HPDE6-E6E7 (cell line): Measurements from ENCODE around the gene DHRS2.
"Not testable (repeated sequence)": the region's sequence is repeated elsewhere in the genome, so short reads cannot be mapped to it uniquely, and the experiment has no call there.

Source experiments
- DNase-seq: peaks from one replicate; pipeline ENCODE4 v3.0.0; 2011; ENCODE audit warnings: missing footprints; ENCODE audit errors: extremely low spot score

Gene DHRS2

DNA sequence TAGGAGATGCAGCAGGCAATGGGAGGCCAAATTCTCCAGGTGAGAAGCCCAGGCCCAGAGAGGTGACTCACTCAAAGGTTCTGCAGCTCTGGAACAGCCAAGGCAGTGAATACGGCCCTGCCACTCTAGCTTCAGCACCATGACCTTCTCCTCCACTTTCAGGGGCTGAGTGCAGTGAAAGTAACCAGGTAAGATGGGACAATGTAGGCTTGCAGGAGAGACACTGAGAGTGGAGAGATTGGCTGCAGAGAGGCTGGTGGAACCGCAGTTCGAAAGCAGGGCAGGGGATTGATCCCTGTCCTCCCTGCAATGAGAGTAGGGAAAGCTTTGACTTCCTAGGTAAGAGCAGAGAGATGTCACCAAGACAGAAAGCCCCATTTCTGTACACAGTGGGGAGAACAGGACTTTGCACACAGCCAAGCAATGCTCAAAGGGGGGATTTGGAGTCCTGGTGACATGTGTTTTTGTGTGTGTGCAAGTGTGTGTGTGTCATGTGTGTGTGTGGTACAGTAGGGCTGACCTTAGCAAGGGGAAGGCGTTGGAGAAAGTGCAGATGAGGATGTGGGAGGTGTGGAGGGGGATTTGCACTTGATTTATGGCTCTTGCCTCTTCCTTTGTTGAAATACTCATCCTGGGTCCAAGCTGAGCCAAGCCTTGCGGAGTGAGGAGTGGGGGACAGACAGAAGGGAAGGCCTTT is 12.7 kb downstream of the DHRS2 start:
- DNase-seq = no peak

DNA sequence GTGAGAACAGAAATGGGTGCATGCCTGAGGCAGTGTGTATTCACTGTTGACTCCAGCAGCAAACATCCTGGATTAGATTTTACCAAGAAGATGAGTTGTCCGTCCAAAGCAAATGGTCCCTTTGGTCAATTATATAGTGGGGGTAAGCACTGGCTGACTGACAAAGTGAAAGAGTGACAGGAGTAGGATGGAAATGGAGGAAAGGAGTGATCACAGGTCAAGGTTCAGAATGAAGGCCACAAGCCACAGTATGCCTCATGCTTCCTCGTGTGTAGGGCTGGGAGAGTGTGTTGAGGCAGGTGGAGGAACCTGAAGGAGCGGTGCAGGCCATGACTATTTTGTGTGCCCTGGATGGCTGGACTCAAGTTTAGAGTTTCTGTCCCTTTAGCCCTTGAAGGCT is 14.3 kb downstream of the DHRS2 start:
- DNase-seq = no peak

DNA sequence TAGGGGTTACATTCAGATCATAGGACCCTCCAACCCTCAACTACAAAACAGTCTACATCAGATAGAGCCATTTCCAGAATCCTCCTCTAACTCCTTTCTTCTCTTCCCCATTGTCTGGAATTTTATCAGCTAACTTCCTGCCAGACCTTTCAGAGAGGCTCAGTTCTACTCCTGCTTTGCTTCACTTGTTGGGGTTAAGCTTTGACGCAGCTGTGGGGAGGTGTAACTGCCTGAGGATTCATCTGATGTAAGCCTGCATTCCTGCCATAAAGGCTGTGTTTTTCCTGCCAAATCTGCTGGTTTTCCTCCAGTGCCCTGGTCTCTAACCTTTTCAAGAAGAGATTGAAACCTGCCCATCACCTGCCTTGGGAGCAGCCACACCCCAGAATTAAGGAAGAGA is 16.9 kb downstream of the DHRS2 start:
- no peak for DNase-seq

DNA sequence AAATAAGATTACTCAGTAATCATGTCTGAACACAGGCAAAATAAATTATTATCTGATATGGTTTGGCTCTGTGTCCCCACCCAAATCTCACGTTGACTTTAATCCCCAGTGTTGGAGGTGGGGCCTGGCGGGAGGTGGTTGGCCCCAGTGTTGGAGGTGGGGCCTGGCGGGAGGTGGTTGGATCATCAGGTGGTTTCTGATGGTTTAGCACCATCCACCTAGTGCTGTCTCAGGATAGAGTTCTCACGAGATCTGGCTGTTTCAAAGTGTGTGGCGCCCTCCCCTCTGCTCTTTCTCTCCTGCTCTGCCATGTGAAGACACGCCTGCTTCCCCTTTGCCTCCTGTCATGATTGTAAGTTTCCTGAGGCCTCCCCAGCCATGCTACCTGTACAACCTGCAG is 18.1 kb downstream of the DHRS2 start:
- DNase-seq = no peak

DNA sequence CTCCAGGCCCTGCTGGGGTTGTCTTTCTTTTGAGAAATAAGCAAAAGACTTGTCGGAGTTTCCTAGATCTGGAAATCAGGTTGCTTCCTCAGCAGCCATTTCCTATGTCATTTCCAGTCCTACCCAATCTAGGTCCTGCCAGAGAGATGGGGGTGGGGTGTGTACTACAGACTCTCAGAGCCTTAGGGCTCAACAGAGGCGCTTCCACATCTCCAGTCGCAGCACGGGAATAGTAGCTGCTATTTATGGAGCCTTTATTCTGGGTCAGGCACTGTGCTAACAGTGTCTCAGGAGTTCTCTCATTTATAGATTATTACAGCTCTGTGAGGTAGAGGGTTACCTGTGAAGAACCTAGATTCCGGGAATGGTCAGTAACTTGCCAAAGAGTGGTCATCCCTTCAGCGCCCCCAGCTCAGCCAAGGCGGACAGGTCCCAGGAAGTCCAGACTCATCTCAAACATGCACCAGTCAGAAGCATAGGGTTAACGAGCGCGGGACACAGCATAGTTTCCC is 21.9 kb downstream of the DHRS2 start:
- DNase-seq = no peak

DNA sequence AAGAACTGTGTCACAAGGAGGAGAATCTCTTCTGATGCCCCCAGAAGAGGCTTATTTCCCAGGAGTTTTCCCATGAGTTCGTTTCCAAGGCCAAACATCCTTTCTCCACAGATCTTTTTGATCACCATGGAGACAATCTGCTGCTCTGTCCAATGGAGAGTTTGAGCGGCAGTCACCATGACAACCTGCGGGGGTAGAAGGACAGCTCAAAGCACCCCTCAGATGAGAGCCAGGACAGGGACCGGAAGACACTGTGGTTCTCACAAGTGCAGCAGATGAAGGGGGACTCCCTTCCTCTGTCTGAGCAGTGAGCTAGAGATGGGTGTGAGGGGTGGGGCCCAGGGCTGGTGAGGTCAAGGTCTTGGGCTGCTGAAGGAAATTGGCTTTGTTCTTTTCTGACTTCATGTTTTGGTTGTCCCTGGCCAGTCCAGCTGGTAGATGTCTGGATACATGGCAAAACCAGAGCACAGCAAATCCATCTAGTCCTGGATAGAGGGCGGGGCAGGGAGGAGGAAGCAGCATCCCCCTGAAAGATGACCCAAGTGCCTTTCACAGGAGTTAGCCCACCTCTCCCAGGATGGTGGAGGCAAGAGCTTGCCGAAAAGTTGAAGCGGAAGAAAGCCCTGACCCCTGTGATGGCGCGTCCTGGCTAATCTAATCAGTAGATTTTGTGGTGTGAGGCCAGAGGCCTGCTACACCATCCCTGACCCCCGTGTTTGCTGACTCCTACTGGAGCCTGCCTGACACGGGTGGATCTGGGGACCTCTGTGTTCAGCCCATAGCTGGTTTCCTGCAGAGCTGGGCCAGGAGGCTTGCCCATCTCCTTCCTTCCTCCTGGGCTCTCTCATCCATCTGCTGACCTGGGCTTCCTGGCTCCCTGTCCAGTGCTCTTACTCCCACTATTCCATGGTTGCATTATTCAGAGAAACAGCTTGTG is 24.4 kb downstream of the DHRS2 start:
- no peak for DNase-seq

DNA sequence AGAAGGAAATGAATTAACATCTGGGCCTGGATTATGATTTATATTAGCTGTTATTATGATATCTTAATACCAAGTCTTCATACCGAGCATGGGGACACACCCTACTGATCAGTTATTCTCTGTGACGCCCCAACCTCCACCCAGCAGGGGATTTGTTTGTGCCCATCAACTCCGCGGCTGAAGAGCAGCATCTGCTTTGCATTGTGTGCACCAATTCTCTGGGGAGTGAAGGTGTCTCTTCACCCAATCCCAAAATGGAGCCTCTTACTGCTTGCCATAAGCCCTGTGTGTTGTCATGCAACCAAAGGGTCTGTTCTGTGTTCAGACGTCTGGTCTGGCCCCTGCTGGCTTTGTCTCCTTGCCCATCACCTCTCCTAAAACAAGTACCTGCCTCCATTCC is 25.4 kb downstream of the DHRS2 start:
- no peak for DNase-seq

DNA sequence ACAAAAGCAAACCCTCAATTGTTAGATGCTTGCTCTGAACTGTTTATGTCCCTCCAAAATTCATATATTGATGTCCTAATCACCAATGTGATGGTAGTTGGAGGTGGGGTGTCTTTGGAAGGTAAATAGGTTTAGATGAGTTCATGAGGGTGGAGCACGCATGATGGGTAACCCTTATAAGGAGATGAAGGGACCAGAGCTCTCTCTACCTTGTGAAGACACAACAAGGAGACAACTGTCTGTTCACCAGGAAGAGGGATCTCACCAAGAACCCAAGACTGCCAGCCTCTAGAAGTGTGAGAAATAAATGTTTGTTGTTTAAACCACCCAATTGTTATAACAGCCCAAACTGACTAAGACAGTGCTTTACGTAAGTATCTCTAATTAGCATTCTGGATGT is 27.0 kb downstream of the DHRS2 start:
- no peak for DNase-seq

DNA sequence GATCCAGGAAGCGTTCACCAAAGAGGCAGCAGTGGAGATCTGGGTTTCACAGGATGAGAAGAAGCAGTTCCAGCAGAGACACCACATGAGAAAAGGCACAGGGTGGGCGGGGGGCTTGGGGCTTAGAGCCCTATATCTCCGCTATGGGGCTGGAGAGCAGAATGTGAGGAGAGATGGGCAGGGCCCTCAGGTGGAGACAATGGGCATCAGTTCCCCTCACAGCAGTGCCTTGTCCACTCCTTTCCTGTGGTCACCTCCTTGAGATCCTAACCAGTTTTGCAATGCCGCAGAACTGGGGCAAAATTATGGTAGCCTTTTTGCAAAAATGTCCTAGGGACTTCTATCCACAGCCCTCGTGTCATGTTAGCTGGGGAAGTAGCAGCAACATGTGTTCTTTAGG is 27.5 kb downstream of the DHRS2 start:
- no peak for DNase-seq

DNA sequence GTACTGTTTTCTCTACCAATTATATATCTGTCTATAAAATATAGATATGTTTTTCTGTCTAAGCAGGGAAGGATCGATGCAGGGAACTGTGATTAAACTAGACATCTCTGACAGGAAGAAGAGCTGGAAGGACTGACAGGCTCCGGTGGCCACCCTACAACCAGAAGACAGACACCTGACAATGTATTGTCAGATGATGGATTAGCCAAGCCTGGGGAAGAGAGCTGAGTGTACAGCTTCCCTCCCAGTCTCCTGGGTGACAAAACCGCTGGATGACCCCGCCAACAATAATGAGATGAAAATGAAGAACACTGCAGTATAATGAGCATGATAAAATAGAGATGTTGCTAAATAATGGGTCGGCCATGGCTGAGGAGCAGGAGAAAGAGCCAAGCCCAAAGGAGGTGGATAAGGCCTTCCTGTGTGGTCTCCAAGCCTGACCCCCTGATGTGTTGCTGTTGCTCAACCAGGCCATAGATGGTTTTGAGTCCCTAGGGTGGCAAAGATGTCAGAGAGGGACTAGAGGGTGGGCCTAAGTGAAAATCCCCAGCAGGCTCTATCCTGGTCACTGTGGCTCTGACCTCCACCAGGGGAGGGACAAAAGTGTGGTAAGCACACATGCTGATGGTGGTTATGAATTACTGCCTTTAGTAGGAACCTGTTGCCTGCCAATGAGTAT is 28.2 kb downstream of the DHRS2 start:
- DNase-seq = no peak

DNA sequence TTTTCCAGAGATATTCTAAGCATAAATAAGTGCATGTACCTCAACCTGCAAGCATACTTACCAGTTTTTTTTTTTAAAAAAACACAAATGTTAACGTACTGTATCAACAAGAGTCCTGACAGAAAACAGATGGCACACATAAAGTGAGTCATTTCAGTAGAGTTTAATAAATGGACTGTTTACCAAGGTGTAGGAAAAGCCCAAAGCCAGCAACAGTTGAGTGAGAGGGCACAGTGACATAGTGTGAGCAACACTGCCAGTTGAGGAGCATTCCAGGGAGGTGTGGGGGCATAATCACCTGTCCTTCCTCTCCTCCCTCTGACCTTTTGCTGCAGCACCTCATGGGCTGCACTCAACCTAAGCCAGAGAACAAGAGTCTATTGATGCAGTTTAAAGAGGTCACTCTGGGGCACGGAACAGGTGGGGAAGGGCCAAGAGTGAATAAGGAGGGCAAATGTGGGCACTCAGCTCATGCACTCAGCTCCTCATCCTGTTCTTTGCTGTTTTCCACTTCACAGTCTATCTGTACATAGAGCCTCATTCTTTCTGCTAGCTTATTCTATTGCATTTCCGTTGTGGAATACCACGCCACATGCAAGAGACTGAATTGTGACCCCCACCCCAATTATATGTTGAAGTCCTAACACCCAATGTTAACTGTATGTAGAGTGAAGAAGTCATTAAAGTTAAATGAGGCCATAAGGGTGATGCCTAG is 29.3 kb downstream of the DHRS2 start:
- no peak for DNase-seq

DNA sequence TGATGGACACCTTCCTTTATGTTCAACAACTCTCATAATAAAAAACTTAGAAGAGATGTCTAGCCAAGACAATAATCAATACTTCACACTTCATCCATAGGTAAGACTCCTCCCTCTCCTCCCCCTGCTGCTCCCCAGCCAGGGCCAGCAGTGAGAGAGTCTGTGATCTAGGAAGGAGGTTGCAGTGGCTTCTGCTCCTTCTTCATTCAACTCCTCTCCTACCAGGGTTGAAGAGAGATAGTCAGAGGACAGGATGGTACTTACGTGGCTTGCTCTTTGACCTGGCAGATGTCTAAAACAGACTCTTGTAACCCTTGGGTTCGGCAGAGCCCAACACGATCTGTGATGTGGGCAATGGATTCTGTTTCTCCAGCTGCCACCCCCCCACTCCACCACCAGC is 31.0 kb downstream of the DHRS2 start:
- no peak for DNase-seq

DNA sequence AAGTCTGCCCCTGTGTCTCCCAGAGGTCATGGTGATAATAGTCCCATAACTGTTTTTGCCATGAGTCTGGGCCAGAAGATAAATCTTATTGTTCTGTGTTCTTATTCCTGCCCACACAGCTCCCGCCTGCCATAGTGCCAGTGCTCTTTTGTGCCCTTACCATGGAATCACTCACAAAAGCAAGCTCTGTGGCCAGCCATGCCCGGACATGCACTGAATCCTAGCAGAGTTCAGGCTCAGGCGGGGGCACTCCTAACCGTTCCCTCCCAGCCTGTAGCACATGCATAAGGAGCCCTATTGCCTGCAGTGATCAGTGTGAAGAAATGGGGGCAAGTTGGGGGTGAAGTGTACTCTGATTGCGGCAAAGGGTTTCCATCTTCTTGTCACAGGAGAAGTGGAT is 33.3 kb downstream of the DHRS2 start:
- DNase-seq = no peak

DNA sequence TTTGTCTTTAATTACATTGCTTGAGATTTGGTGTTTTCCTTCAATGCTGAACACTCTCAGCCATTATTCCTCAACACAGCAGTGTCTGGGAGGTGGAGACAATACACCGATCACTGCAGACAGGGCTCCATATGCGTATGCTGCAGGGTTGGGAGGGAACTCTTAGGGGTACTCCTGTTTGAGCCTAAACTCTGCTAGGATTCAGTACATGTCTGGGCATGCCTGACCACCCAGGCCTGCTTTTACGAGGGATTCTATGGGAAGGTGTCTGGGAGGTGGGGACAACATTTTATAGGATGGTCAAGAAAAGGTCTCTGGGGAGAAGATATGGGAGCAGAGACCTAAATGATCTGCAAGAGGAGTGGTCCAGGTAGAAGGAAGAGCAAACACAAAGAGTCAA is 34.3 kb downstream of the DHRS2 start:
- DNase-seq = no peak

DNA sequence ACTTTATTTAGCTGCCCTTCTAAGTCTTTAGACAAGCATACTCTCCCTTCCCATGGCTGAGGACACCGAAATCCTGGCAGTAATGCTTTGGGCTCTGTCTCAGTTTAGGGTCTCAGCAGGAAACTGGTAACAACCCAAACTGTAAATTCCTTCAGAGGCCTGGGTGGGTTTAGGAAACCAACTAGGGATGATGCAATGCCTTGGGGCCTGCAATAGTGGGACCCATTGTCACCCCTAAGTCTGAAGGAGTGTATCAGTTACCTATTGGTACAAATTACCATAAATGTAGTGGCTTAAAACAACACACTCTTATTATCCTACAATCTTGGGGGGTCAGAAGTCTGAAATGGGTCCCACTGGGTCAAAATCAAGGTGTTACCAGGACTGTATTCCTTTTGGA is 36.0 kb downstream of the DHRS2 start:
- DNase-seq = no peak

DNA sequence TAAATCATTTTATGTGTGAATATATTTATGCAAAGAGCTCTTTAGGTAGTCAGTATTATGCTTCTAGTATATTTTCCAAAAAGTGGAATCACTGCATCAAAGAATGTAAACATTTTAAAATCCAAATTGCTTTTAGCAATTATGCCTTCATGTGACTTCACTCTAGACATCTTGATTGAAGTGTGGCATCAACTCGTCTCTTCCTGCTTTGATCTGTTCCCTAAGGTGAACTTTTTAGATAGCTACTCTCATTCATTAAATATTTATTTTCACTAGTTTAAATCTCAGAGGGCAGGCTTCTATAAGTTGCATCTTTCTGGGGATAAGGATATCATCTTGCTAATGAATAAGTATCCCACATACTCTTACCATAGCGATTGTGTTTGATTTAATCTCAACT is 39.2 kb downstream of the DHRS2 start:
- no peak for DNase-seq

DNA sequence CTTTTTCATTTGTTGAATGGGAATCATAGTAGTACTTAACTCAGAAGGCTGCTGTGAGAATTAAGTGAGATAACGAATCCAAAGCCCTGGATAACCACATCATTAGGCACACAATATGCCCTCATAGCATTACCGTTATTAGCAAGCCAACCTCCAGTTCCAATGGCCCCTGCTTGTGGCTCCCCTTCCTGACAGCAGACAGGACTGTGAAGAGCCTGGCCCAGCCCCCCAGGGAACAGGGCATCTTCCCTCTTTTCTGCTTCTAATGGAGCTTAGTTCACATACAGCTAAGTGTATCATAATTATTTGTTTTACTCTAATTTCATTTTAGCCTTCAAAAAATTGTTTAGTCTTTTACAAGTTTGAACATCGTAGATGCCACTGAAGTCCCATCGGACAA is 39.7 kb downstream of the DHRS2 start:
- DNase-seq = no peak

DNA sequence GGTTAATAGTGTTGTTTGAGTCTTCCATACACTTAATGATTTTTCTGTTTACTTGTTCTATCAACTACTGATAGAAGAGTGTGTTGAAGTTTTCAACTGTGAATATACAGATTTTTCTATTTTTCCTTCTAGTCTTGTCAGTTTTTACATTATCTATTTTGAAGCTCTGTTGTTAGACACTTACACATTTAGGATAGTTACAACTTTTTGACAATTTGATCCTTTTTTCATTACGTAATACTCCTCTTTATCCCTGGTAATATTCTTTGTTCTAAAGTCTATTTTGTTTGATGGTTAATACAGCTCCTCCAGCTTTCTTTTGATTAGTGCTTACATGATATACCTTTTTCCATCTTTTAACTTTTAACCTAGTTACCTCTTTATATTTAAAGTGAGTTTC is 45.2 kb downstream of the DHRS2 start:
- no peak for DNase-seq

DNA sequence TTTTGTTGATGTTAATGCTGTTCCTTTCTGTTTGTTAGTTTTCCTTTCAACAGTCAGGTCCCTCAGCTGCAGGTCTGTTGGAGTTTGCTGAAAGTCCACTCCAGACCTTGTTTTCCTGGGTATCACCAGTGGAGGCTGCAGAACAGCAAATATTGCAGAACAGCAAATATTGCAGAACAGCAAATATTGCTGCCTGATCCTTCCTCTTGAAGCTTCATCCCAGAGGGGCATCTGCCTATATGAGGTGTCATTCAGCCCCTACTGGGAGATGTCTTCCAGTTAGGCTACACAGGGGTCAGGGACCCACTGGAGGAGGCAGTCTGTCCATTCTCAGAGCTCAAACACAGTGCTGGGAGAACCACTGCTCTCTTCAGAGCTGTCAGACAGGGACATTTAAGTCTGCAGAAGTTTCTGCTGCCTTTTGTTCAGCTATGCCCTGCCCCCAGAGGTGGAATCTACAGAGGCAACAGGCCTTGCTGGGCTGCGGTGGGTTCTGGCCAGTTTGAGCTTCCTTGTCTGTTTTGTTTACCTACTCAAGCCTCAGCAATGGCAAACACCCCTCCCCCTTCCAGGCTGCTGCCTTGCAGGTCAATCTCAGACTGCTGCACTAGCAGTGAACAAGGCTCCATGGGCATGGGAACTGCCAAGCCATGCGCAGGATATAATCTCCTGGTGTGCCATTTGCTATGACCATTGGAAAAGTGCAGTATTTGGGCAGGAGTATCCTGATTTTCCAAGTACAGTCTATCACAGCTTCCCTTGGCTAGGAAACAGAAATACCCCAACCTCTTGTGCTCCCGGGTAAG is 53.7 kb downstream of the DHRS2 start:
- DNase-seq = not testable (repeated sequence)

DNA sequence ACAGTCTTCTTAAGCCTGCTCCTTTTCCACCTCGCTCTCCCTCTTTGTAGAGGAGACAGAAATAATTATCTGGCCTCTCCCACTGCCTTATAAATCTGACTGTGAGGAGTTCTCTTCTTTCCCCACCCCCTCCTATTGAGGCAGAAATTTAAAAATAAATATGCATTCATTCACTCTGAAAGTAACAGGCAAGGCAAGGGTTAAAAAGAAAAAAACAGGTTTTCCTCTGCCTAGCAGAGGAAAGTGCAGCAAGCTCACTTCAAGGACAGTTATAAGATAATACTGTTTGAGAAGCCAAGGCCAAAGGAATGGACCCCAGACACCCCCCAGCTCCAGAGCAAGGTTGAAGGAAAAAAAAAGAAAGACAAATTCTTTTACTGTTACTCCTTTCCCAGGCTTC is 56.3 kb downstream of the DHRS2 start:
- DNase-seq = no peak

DNA sequence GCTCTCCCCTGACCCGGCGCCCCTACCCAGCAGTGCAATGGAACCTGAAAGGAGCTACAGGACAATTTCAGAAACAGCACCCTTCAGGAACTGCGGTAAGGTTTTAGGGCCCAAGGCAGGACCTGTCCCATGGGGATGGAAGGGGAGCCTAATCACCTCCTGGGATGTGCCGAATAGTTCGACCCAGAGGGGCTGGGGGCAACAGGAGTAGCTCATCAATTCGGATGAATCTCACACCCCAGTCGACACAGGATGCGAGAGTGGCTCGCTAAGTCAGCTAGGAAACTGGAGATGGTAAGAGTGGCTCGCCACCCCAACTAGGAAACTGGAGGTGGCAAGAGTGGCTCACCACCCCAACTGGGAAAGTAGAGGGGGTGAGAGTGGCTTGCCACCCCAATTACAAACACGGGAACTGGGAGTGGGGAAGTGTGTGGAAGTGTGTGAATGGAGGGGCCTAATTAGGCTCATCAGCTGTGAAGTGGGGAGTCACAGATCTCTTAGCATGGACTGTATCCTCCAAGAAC is 57.1 kb downstream of the DHRS2 start:
- DNase-seq = no peak
